Effector memory CD4-positive, alpha-beta T cell (primary cell): ENCODE results near the gene OXER1.

Experiments used
- DNase-seq, 3 donors: peaks; one replicate each; pipeline ENCODE4 v3.0.0-alpha.2; 2020
- H3K27ac ChIP-seq: 2 replicates; pipeline ENCODE4 v1.7.0; 2013; ENCODE audit warnings: mild to moderate bottlenecking, low read length, moderate library complexity; ENCODE audit not compliant: insufficient read depth, poor library complexity, severe bottlenecking
- H3K27me3 ChIP-seq: replicated peaks from 2 replicates; pipeline ENCODE4 v1.7.0; 2013; ENCODE audit warnings: mild to moderate bottlenecking, low read length; ENCODE audit not compliant: insufficient read depth, control insufficient read depth, poor library complexity, severe bottlenecking
- H3K36me3 ChIP-seq: 2 replicates; pipeline ENCODE4 v1.7.0; 2013; ENCODE audit warnings: mild to moderate bottlenecking, low read length, moderate library complexity; ENCODE audit not compliant: control insufficient read depth, insufficient read depth
- H3K4me1 ChIP-seq: 2 replicates; pipeline ENCODE4 v1.7.0; 2013; ENCODE audit warnings: low read length, mild to moderate bottlenecking; ENCODE audit not compliant: control insufficient read depth, insufficient read depth, poor library complexity, severe bottlenecking
- H3K4me3 ChIP-seq: 2 replicates; pipeline ENCODE4 v1.7.0; 2013; ENCODE audit warnings: low read length, low read depth, mild to moderate bottlenecking; ENCODE audit not compliant: insufficient read depth, poor library complexity, severe bottlenecking
- H3K9me3 ChIP-seq: 2 replicates; pipeline ENCODE4 v1.7.0; 2013; ENCODE audit warnings: mild to moderate bottlenecking, low read length, moderate library complexity; ENCODE audit not compliant: control insufficient read depth

Gene OXER1

GRCh38 chr2:42752816-42753813 lies 10.8 kb downstream of the OXER1 start:
- Histone ChIP-seq H3K4me1 (no peaks in the 10 kb centered on the region), H3K27me3 (no peaks in the 10 kb centered on the region), H3K4me3 (no peak overlapping the region), H3K27ac (no peak overlapping the region), H3K36me3 (peaks cover 6% of the 10 kb centered on the region), H3K9me3 (no peaks in the 10 kb centered on the region)
- no peak for DNase-seq

- Histone ChIP-seq H3K27ac (no peak overlapping the region), H3K36me3 (peaks cover 6% of the 10 kb centered on the region), H3K4me3 (no peak overlapping the region)
These were observed 11.6 kb downstream of the OXER1 start for GRCh38 chr2:42752314-42752713.

GRCh38 chr2:42748840-42749239 lies 15.1 kb downstream of the OXER1 start:
- H3K4me3 ChIP-seq = no peak overlapping the region
- no peak for DNase-seq

More at GRCh38 chr2:42752314-42752713, 11.6 kb downstream of the OXER1 start:
- no peak for DNase-seq
- H3K4me1 ChIP-seq = no peaks in the 10 kb centered on the region
- H3K9me3 ChIP-seq = no peaks in the 10 kb centered on the region
- H3K27me3 ChIP-seq = no peaks in the 10 kb centered on the region

DNA sequence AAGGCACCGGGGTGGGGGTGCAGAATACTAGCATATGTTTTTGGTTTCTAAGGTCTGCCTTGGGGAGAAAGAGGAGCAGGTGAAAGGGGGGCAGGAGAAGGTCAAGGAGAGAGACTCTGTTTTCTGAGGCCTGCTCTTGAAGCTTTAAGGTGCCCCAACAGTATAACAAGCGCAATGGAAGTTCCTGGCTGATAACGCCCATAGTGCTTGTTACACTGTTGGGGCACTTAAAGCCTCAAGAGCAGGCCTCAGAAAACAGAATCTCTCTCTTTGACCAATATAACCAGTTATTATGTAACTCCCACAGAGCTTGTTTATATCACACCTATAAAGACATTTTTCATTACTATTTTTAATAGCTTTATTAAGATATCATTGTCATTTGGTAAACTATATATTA lies 16.5 kb downstream of the OXER1 start:
- H3K9me3 ChIP-seq = no peaks in the 10 kb centered on the region
- no peaks in the 10 kb centered on the region for H3K27me3 ChIP-seq
- no peak overlapping the region for H3K4me3 ChIP-seq
- H3K4me1 ChIP-seq = no peaks in the 10 kb centered on the region
- peaks cover 6% of the 10 kb centered on the region for H3K36me3 ChIP-seq
- no peak for DNase-seq
- no peak overlapping the region for H3K27ac ChIP-seq

More at GRCh38 chr2:42748840-42749239, 15.1 kb downstream of the OXER1 start:
- Histone ChIP-seq H3K4me1 (no peaks in the 10 kb centered on the region), H3K27ac (no peak overlapping the region), H3K36me3 (peaks cover 6% of the 10 kb centered on the region), H3K27me3 (no peaks in the 10 kb centered on the region), H3K9me3 (no peaks in the 10 kb centered on the region)

- Histone ChIP-seq H3K36me3 (peaks cover 9% of the 10 kb centered on the region), H3K4me1 (no peaks in the 10 kb centered on the region), H3K27ac (no peak overlapping the region), H3K4me3 (no peak overlapping the region), H3K27me3 (no peaks in the 10 kb centered on the region), H3K9me3 (no peaks in the 10 kb centered on the region)
- DNase-seq = no peak
These were observed 19.3 kb downstream of the OXER1 start for GRCh38 chr2:42744545-42745082.

GRCh38 chr2:42743659-42743990 lies 20.3 kb downstream of the OXER1 start:
- no peak for DNase-seq
- Histone ChIP-seq H3K36me3 (peaks cover 9% of the 10 kb centered on the region), H3K4me1 (no peaks in the 10 kb centered on the region), H3K27me3 (no peaks in the 10 kb centered on the region), H3K4me3 (no peak overlapping the region), H3K27ac (no peak overlapping the region), H3K9me3 (no peaks in the 10 kb centered on the region)

DNA sequence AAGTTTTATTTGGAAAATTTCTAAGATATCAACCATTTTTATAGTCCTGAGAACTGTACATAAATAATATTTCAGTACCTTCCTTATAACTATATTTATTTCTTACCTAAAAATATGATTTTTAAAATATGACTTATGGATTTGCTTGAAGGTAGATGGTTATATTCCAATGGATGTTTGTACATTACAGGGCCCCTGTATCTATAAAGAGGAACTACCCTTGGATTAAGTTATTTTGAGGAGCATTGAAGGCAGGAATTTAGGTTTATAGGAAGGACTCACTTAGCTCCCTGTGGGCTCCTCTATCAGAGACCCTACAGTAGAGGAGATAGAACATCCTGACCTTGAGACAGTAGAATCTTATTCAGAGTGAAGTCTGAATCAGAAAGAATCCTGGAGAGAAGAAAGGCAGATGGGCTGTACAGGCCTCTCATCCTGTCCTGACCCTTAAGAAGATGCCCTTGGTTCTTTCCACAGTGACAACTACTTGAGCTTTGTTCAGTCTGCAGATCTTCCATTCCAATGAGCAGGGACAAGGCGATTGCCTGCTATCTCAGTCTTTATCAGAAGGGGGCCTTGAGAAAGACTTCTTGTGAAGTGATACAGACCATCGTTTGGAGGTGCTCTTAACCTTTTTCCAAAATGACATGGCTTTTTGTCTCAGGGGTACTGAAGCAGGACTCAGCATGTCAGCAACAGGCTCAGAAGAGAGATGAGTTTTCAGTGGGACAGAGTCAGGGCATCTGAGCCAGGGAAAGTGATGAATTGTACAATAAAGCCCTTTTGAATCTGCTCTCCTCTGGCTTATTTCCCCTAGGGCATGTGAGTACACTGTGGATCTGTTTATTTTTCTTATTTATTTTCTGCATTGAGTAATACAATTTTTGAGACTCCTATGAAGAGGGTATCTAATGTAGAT lies 20.9 kb downstream of the OXER1 start:
- no peaks in the 10 kb centered on the region for H3K4me1 ChIP-seq
- DNase-seq = no peak
- H3K27me3 ChIP-seq = no peaks in the 10 kb centered on the region
- peaks cover 6% of the 10 kb centered on the region for H3K36me3 ChIP-seq
- H3K27ac ChIP-seq = no peak overlapping the region
- no peaks in the 10 kb centered on the region for H3K9me3 ChIP-seq
- no peak overlapping the region for H3K4me3 ChIP-seq

DNA sequence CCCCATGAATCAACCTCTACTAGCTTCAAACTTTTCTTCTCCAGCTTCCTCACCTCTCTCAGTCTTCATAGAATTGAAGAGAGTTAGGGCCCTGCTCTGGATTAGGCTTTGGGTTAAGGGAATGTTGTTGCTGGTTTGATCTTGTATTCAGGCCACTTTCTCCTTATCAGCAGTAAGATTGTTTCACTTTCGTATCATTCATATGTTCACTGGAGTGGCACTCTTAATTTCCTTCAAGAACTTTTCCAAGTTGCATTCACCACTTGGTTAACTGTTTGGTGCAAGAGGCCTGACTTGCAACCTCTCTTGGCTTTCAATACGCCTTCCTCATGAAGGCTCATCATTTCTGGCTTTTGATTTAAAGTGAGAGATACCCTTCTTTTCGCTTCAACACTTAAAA lies 22.8 kb downstream of the OXER1 start:
- no peak for DNase-seq
- H3K4me3 ChIP-seq = no peak overlapping the region
- H3K27me3 ChIP-seq = no peaks in the 10 kb centered on the region
- no peak overlapping the region for H3K27ac ChIP-seq
- H3K36me3 ChIP-seq = peaks cover 13% of the 10 kb centered on the region
- H3K4me1 ChIP-seq = no peaks in the 10 kb centered on the region
- no peaks in the 10 kb centered on the region for H3K9me3 ChIP-seq

- no peak for DNase-seq
- H3K9me3 ChIP-seq = no peaks in the 10 kb centered on the region
- peaks cover 13% of the 10 kb centered on the region for H3K36me3 ChIP-seq
These were observed 27.2 kb downstream of the OXER1 start for GRCh38 chr2:42736598-42737322.

More at GRCh38 chr2:42736598-42737322, 27.2 kb downstream of the OXER1 start:
- Histone ChIP-seq H3K4me1 (no peaks in the 10 kb centered on the region), H3K27ac (no peak overlapping the region), H3K27me3 (no peaks in the 10 kb centered on the region), H3K4me3 (no peak overlapping the region)
